GM10266 (cell line): Measurements from ENCODE around the gene RAB3A.
"Not testable (repeated sequence)": the region's sequence is repeated elsewhere in the genome, so short reads cannot be mapped to it uniquely, and the experiment has no call there.

Experiments used
- DNase-seq: peaks from one replicate; pipeline ENCODE4 v3.0.0; 2012; ENCODE audit errors: extremely low spot score
- TF ChIP-seq, protein P1 (sequence below): IDR thresholded peaks from 2 replicates; pipeline ENCODE4 v1.5.1; 2012; ENCODE audit warnings: mild to moderate bottlenecking, low read depth; ENCODE audit not compliant: control insufficient read depth, insufficient read depth; ENCODE audit errors: missing control alignments

Gene RAB3A

DNA sequence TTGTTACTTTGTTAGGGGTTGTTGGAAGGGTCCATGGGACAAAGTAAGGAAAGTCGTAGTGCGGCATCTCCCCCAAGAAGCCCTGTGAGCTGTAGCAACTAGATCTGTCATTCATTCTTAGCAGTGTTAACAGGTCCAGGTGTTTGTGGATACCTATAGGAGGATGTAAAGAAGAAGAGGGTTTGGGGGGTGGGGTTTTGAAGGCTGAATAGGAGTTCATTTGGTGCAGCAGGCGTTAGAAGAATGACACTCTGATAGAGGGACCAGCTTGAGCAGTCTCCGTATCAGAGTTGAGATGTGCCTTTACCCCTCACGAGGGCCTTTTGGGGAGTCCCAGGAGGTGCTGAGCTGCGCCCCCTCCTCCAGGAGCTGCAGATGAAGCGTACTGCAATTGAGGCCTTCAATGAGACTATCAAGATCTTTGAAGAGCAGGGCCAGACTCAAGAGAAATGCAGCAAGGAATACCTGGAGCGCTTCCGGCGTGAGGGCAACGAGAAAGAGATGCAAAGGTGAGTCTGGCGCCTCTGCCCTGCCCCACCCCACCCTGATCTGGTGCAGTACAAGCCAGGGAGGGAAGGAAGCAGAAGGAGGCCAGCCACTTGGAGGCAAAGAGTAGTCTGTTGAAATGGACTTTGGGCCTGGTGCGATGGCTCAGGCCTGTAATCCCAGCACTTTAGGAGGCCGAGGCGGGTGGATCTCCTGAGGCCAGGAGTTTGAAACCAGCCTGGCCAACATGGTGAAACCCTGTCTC lies 37.9 kb downstream of the RAB3A start:
- TF ChIP-seq, protein P1, sequence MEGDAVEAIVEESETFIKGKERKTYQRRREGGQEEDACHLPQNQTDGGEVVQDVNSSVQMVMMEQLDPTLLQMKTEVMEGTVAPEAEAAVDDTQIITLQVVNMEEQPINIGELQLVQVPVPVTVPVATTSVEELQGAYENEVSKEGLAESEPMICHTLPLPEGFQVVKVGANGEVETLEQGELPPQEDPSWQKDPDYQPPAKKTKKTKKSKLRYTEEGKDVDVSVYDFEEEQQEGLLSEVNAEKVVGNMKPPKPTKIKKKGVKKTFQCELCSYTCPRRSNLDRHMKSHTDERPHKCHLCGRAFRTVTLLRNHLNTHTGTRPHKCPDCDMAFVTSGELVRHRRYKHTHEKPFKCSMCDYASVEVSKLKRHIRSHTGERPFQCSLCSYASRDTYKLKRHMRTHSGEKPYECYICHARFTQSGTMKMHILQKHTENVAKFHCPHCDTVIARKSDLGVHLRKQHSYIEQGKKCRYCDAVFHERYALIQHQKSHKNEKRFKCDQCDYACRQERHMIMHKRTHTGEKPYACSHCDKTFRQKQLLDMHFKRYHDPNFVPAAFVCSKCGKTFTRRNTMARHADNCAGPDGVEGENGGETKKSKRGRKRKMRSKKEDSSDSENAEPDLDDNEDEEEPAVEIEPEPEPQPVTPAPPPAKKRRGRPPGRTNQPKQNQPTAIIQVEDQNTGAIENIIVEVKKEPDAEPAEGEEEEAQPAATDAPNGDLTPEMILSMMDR, result no peak
- DNase-seq, result no peak

DNA sequence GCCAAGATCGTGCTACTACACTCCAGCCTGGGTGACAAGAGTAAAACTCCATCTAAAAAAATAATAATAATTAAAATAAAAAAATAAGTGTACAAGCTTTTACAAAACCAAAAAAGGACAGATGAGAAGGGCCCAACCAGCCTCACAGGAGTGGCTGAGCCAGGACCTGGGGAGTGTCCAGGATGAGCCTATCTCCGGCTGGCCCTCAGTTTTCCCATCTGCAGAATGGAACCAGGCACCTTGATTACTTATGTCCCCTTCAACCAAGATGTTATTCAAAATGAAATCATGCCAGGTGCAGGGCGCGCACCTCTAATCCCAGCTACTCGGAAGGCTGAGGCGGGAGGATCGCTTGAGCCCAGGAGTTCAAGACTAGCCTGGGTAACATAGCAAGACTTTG lies 39.8 kb downstream of the RAB3A start:
- no peak for DNase-seq
- TF ChIP-seq, protein P1, result no peak

DNA sequence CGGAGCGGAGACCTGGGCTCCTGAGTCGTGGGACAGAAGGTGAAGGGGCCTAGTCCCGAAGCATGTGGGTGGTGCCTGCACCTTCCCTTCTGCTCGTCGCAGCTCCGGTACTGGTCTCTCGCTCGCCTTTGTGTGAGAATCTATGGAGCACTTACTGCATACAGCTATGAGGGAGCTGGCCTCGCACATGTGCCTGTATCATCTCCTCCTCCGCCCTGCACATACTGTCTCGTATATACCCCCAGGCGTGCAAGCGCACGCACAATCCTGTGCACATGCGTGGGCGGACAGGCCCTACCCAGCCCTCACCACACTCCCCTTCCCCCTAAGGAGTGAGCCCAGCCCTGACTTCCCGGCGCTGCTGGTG lies 42.2 kb downstream of the RAB3A start:
- DNase-seq, result no peak

DNA sequence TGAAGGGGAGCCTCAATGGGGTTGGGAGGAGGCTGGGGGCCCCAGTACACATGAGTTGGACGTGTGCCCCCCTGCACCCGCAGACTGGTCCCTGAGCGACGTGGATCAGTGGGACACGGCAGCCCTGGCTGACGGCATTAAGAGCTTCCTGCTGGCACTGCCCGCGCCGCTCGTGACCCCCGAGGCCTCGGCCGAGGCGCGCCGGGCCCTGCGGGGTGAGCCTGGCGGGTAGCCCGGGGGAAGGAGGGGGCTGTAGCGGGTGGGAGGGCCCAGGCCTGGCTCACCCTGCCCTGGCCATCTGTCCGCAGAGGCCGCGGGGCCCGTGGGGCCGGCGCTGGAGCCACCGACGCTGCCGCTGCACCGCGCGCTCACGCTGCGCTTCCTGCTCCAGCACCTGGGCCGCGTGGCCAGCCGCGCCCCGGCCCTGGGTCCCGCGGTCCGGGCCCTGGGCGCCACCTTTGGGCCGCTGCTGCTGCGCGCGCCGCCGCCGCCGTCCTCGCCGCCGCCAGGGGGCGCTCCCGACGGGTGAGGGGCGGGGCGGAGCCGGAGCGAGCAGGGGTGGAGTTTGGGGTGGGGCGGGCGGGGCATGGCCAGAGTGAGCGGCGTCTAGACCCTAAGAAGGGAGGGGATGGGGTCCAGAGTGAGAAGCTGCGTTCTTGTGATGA lies 42.7 kb downstream of the RAB3A start:
- TF ChIP-seq, protein P1, result peak; percentile 100
- peak; percentile 98 for DNase-seq

More for the DNA sequence above, 42.2 kb downstream of the RAB3A start:
- TF ChIP-seq, protein P1, result no peak

DNA sequence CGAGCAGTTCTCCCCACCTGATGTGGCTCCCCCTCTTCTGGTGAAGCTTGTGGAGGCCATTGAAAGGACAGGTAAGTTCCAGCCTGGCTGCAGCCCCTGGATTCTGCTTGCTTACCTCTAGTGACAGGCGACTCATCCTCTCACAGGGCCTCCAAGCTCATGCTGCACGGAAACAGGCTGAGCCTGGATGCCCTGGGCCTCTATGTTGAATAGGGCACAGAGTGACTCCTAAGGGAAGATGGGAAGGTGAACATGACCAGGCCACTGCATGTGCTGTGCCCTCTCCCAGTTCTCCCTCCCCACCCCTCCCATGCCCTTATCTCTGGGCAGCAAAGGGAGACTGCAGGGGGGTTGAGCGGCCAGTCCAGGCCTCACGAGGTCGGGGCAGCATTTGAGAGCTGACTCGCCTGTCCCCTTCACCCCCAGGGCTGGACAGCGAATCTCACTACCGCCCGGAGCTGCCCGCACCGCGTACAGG lies 43.3 kb downstream of the RAB3A start:
- TF ChIP-seq, protein P1, result no peak
- no peak for DNase-seq

DNA sequence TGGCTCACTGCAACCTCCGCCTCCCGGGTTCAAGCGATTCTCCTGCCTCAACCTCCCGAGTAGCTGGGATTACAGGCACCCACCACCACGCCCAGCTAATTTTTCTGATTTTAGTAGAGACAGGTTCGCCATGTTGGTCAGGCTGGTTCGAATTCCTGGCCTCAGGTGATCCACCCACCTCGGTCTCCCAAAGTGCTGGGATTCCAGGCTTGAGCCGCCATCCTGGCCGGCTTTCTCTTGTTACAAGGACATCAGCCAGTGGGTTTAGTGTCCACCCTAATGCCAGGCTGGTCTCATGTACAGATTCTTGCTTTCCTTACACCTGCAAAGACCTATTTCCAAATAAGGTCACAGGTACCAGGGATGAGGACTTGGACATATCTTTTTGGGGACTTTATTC lies 44.0 kb downstream of the RAB3A start:
- TF ChIP-seq, protein P1, result no peak
- DNase-seq, result no peak

DNA sequence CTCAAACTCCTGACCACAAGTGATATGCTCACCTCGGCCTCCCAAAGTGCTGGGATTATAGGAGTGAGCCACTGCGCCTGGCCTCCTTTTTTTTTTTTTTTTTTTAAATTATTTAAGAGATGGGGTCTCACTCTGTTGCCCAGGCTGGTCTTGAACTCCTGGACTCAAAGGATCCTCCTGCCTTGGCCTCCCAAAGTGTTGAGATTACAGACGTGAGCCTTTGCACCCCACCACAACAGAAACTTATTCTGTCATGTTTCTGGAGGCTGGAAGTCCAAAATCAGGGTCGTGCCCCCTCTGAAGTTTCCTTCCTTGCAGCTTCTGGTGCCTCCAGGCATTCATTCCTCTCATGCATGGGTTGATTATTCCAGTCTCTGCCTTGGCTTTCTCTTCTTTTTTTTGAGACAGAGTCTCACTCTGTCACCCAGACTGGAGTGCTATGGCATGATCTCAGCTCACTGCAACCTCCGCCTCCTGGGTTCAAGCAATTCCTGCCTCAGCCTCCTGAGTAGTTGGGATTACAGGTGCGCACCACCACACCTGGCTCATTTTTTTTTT lies 44.7 kb downstream of the RAB3A start:
- not testable (repeated sequence) for DNase-seq
